DOHH2 (cell line): Measurements from ENCODE around the gene UNC13B.

Experiments
- EZH2phosphoT487 ChIP-seq: fragments of 200-600 bp; sonication (generic); IDR thresholded peaks from 2 replicates; pipeline ENCODE4 v1.6.1; 2017; ENCODE audit warnings: borderline replicate concordance, mild to moderate bottlenecking, antibody characterized with exemption, low read length, moderate library complexity, mixed read lengths
- TF ChIP-seq, protein P1 (sequence below): fragments of 200-600 bp; sonication (generic); IDR thresholded peaks from one replicate; pipeline ENCODE4 v1.5.1; 2014; ENCODE audit warnings: antibody characterized with exemption, mild to moderate bottlenecking, low read depth, low read length; ENCODE audit not compliant: poor library complexity, severe bottlenecking

DNA sequence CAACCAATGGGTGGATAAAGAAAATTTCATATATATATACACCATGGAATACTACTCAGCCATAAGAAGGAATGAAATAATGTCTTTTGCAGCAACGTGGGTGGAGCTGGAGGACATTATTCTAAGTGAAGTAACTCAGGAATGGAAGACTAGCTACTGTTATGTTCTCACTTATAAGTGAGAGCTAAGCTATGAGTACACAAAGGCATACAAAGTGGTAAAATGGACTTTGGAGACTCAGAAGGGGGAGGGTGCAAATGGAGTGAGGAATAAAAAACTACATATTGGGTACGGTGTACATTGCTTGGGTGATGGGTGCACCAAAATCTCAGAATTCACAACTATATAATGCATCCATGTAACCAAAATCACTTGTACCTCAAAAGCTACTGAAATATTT is 260.9 kb downstream of the UNC13B start:
- TF ChIP-seq, protein P1, sequence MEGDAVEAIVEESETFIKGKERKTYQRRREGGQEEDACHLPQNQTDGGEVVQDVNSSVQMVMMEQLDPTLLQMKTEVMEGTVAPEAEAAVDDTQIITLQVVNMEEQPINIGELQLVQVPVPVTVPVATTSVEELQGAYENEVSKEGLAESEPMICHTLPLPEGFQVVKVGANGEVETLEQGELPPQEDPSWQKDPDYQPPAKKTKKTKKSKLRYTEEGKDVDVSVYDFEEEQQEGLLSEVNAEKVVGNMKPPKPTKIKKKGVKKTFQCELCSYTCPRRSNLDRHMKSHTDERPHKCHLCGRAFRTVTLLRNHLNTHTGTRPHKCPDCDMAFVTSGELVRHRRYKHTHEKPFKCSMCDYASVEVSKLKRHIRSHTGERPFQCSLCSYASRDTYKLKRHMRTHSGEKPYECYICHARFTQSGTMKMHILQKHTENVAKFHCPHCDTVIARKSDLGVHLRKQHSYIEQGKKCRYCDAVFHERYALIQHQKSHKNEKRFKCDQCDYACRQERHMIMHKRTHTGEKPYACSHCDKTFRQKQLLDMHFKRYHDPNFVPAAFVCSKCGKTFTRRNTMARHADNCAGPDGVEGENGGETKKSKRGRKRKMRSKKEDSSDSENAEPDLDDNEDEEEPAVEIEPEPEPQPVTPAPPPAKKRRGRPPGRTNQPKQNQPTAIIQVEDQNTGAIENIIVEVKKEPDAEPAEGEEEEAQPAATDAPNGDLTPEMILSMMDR: no peak
- TF ChIP-seq EZH2phosphoT487: no peak
